ENCODE measurements around the gene PITPNC1.
"Not testable (repeated sequence)": the region's sequence is repeated elsewhere in the genome, so short reads cannot be mapped to it uniquely, and the experiment has no call there.

- not testable (repeated sequence) for TF ChIP-seq POLR2A, CTCF, EP300 (IDR thresholded peaks at IDR 0.05)
Measured at GRCh38 chr17:67388536-67388935, 11.5 kb downstream of the PITPNC1 start.

Measured in tibial nerve (tissue), 4 donors.